ENCODE data around the gene MAP1LC3B.

GRCh38 chr16:87359121-87359520, 33.0 kb upstream of the MAP1LC3B start:
- TF ChIP-seq CTCF (IDR thresholded peaks at IDR 0.05) = no peak
- TF ChIP-seq EZH2 (IDR thresholded peaks at IDR 0.05; ENCODE audit: borderline replicate concordance, insufficient read depth, low read depth, low read length, poor library complexity, severe bottlenecking) = no peak

Data from B cell (primary cell).